GM18868 (cell line): Measurements from ENCODE around the gene BCORL1.

Source experiments
- ATAC-seq: cut with Tn5 transposase; IDR thresholded peaks from one replicate; pipeline ENCODE4 v1.9.1; 2021; ENCODE audit warnings: mild to moderate bottlenecking, moderate library complexity; ENCODE audit not compliant: unreplicated experiment

BCORL1 gene, protein sequence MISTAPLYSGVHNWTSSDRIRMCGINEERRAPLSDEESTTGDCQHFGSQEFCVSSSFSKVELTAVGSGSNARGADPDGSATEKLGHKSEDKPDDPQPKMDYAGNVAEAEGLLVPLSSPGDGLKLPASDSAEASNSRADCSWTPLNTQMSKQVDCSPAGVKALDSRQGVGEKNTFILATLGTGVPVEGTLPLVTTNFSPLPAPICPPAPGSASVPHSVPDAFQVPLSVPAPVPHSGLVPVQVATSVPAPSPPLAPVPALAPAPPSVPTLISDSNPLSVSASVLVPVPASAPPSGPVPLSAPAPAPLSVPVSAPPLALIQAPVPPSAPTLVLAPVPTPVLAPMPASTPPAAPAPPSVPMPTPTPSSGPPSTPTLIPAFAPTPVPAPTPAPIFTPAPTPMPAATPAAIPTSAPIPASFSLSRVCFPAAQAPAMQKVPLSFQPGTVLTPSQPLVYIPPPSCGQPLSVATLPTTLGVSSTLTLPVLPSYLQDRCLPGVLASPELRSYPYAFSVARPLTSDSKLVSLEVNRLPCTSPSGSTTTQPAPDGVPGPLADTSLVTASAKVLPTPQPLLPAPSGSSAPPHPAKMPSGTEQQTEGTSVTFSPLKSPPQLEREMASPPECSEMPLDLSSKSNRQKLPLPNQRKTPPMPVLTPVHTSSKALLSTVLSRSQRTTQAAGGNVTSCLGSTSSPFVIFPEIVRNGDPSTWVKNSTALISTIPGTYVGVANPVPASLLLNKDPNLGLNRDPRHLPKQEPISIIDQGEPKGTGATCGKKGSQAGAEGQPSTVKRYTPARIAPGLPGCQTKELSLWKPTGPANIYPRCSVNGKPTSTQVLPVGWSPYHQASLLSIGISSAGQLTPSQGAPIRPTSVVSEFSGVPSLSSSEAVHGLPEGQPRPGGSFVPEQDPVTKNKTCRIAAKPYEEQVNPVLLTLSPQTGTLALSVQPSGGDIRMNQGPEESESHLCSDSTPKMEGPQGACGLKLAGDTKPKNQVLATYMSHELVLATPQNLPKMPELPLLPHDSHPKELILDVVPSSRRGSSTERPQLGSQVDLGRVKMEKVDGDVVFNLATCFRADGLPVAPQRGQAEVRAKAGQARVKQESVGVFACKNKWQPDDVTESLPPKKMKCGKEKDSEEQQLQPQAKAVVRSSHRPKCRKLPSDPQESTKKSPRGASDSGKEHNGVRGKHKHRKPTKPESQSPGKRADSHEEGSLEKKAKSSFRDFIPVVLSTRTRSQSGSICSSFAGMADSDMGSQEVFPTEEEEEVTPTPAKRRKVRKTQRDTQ (N-terminal part only)

DNA sequence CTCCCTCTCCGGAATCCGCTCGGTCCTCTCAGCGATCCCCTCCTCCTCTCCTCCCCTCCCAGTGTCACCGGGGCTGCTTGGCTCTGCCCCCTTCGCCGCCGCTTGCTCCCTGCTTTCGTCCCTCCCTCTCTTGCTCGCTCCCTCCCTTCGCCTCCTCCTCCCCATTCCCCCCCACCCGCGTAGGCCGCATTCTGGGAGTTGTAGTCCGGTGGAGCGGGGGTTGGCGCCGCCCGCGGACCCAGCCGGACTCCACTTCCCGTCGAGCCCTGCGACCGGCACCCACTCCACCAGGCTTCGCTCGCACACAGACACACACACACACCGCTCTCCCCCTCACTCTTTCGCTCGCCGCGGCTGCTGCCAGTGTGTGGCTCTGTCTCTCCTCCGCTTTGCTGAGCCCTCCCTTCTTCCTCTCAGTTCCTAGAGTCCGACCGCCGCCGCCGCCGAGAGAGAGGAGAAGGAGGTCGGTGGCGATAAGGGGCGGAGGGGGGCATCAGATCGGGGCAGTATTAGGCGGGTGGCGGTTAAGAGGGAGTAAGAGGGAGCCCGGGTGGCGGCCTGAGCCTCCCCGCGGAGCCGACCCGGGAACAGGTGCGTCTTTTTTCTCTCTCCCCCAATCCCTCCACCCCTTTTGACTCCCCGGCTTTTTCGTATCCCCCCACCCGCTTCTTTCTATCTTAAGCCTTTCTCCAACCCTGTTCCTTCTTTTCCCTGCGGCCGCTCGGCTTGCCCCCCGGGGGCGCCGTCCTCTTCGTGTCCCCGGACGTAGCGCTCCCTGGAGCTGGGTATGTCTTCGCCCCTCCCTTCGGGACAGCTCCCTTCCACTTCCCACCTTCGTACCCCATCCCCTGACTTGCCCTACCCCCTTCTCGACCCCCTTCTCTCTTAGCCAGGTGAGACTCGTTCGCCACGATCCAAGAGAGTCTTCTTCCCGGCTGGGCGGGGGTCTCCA is at the start of gene BCORL1:
TSS of gene BCORL1 (plus strand) at position 336 of the 952 bp plus-strand sequence. CDS start 22,597 bp downstream, outside the sequence.
- peak; percentile 92 for ATAC-seq

DNA sequence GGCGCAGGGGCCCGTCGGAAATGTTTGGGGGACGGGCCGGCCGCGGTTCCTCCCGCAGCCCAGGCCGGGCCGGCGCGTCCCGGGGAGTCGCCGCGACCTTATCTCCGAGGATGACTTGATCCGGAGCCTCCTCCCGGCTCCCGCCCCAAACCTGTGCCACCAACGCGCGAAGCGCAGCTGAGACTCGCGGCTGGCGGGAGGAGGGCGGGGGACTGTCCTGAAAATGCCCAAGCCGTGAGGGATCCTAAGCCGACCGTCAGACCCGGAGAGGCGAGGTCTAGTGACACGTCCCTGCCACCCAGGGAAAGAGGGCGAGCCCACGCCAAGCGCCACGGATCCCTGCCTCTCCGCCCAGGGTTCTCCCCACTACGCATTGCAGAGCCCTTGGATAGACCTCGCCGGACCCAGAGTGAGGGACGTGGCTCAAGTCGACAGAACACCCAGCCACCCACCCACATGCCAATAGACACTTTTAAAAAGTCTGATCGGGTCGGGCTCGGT is 49.6 kb upstream of the BCORL1 start:
- peak; percentile 14 for ATAC-seq

- ATAC-seq = no peak
These were observed 48.7 kb upstream of the BCORL1 start for GRCh38 chrX:129933700-129934099.

DNA sequence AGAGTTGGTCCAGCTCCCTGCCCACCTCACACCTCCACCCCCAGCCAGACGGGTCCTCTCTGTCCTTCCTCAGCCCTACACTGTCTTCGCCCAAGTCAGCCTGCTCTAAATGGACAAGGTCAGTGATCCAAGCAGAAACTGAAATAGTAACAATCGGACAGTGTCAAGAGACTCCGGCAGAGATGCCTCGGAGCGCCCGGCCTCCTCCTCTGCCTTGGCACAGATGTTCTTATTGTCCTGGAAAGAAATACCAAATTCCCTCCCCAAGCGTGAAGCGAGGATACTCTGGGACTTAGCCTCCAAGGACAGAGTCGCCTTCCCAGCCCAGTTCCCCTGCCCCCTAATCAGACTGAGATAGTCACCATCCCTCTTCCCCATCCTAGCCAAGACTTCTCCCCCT is 48.0 kb upstream of the BCORL1 start:
- no peak for ATAC-seq

DNA sequence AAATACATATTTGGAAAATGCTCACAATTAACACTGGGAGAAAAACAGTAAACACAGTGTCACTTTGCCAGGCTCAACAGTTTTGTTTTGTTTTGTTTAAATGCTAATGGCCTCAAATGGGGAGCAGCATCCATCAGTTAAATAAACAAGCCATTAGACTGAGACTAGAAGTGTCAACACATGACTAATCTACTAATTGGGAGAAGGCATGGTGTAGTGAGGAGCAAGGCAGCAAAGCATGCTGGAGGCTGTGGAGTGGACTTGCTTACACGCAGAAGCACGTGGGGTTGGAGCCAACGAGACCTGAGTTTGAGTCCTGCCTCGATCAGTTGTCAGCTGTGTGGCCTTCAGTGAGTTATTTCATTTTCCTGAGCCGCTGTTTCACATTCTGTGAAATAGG is 47.5 kb upstream of the BCORL1 start:
- no peak for ATAC-seq

DNA sequence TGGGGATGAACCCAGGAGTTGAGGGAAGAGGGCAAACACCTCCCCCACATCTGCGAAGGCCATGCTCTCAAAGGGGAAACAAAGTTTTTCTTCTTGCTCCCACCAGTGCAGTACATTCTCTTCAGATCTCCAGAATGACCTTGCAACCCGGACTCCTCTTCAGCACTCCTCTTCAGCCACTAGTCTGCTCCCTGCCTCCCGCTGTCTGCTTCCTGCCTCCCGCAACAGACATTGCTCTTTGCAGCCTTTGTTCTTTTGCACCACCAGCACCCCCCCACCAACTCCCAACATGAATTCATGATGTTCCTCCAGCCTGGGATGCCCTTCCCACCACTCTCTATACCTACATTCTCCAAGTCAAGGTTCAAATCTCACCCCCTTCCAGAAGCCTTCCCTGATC is 44.4 kb upstream of the BCORL1 start:
- no peak for ATAC-seq

DNA sequence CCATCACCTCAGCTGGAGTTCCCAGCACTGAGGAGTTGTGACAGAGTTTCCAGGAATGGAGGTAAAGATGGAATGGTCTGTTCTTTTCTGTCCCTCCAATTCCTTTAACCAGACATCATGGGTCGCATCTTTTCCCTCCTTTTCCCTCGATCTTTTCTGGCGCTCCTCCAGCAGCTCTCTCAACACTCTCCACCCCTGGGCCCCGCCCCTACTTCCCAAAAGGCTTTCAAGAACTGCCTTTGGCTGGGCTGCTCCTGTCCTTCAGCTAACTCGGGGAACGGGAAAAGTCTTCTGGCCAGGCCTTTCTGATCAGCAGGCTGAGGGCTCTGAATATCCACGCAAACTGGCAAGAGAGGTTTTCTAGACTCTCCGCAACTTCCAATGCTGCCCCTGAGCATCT is 42.4 kb upstream of the BCORL1 start:
- ATAC-seq = no peak

DNA sequence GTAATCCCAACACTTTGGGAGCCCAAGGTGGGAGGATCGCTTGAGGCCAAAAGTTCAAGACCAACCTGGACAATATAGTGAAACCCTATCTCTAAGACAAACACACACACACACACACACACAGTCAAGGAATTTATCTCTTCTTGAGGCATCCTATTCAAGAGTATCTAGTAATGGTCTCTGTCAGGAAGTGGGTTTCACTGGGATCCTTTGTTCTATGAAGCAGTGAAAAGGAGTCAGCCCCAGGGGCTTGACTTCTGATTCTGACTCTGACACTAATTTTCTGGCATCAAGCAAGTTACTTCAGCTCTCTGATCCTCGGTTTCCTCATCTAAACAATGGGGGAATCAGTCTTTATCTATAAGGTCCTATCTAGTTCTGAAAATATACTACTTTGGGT is 41.7 kb upstream of the BCORL1 start:
- no peak for ATAC-seq

DNA sequence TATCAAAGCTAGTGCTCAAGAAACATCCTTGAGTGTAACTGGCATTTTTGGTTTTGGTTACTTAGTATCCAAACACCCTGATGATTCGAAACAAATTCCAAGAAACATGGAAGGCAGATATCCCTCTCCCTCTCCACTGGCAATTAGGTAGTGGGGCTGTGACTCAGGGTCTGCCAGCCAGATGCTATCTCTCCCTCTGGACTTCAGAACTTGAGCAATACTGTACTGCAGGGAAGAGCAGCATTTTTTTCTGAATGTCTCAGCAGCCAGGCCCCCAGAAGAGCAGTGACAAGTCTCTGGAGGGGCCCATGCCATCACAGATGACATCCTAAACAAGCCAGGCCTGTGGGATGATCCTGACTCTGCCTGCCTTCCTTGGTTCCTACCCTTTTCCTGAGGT is 37.3 kb upstream of the BCORL1 start:
- ATAC-seq = no peak

- ATAC-seq = no peak
These were observed 29.1 kb upstream of the BCORL1 start for GRCh38 chrX:129953334-129953648.

DNA sequence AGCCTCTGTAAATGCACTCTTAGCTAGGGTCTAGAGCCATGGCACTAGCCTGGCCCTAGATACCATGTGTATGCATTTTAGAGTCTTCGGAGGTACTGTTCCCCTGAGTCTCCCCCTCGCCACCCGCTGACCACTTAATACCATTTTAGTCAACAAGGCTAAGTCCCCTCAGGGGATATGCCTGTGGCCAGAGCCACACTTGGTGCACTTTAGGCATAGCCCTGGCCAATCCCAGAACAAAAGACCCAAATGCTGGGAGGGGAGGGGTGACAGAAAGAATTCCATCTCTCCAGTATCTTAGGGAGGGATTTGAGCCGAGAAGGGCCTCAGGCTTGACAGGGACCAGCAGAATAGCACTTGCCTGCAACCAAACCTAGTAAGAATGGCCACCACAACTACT is 28.6 kb upstream of the BCORL1 start:
- ATAC-seq = no peak

GRCh38 chrX:129954804-129955203 is 27.6 kb upstream of the BCORL1 start:
- no peak for ATAC-seq

- no peak for ATAC-seq
These were observed 26.8 kb upstream of the BCORL1 start for GRCh38 chrX:129955682-129956081.

DNA sequence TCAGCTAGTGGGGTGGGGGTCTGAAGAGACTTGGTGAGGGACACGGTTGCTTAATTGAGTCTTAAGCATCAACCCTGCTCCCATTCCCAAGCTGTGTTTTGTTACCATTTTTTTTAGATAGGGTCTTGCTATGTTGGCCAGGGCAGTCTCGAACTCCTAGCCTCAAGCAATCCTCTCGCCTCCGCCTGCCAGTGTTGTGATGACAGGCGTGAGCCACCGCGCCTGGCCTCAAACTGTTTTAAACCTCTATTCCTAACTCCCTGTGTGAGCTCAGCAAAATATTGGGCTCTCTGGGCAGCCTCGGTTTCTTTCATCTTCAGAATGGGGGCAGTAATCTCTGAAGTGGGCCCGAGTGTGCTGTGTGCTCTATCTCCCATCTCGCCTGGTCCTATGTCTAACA is 26.3 kb upstream of the BCORL1 start:
- no peak for ATAC-seq

- no peak for ATAC-seq
These were observed 25.7 kb upstream of the BCORL1 start for GRCh38 chrX:129956765-129957164.

- ATAC-seq = peak; percentile 57
These were observed 25.0 kb upstream of the BCORL1 start for GRCh38 chrX:129957241-129958082.

DNA sequence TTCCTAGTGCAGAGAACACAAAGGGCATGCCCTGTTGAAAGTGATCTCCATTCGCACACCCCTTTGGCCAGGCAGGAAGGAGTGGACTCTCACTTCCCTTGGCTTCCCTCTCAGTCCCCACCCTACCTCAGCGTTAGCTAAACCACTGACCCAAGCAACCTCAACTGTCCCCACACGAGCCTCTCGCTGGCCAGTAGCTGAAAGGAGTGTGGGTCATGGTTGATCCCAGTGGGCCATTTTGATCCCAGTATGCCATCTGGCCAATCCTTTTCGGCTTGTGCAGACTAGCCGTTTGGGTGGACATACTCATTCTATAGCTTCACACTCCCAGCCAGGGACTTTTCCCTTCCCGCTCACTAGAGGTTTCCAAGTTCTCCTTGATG is 24.4 kb upstream of the BCORL1 start:
- no peak for ATAC-seq

- ATAC-seq = no peak
These were observed 23.5 kb upstream of the BCORL1 start for GRCh38 chrX:129958814-129959492.

DNA sequence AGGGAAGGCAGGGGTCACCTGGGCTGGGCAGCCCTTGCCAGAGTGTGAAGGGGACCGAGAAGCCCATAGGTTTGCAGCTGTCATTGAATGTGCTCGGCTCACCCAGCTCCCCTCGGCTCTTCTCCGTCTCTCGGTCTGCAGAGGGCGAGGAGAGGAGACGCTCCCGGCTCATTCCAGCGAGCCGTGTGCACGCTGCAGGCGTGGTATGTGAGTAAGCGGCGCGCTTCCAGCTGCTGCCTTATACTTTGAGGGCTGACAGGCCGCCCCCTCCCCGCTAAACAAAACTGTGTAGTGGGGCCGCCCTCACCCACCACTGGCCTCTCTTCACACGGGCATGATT is 23.0 kb upstream of the BCORL1 start:
- ATAC-seq = no peak
